H9 (cell line): ENCODE data around the gene HSD17B2. TPM values are rescaled to one million over a fixed set of nuclear protein-coding genes. Genes with fewer than 3 reads are reported as not detected.

Experiments
- DNase-seq: peaks from one replicate; pipeline ENCODE4 v3.0.0-alpha.2; 2017
- H2AFZ ChIP-seq: one replicate; pipeline ENCODE4 v1.6.1; 2013; ENCODE audit warnings: mild to moderate bottlenecking, low read length, control low read depth, moderate library complexity
- H2AK5ac ChIP-seq: 2 replicates; pipeline ENCODE4 v1.6.1; 2013; ENCODE audit warnings: low read length, control low read depth, mixed read lengths; ENCODE audit not compliant: insufficient read length
- H2BK120ac ChIP-seq: one replicate; pipeline ENCODE4 v1.6.1; 2013; ENCODE audit warnings: low read depth, mild to moderate bottlenecking, low read length, control low read depth, inconsistent platforms; ENCODE audit not compliant: poor library complexity, severe bottlenecking
- H2BK12ac ChIP-seq: 2 replicates; pipeline ENCODE4 v1.6.1; 2013; ENCODE audit warnings: low read length, control low read depth, mixed read lengths, low read depth; ENCODE audit not compliant: insufficient read length
- H2BK15ac ChIP-seq: 2 replicates; pipeline ENCODE4 v1.6.1; 2013; ENCODE audit warnings: low read depth, low read length, control low read depth
- H2BK20ac ChIP-seq: one replicate; pipeline ENCODE4 v1.6.1; 2013; ENCODE audit warnings: low read depth, mild to moderate bottlenecking, low read length, control low read depth, inconsistent platforms; ENCODE audit not compliant: poor library complexity, severe bottlenecking
- H2BK5ac ChIP-seq: 2 replicates; pipeline ENCODE4 v1.6.1; 2013; ENCODE audit warnings: low read length, control low read depth, mixed read lengths; ENCODE audit not compliant: insufficient read length
- H3K14ac ChIP-seq: 2 replicates; pipeline ENCODE4 v1.6.1; 2013; ENCODE audit warnings: low read length, control low read depth; ENCODE audit not compliant: insufficient read depth
- H3K18ac ChIP-seq: 2 replicates; pipeline ENCODE4 v1.6.1; 2013; ENCODE audit warnings: low read depth, mild to moderate bottlenecking, mixed read lengths, low read length, control low read depth; ENCODE audit not compliant: insufficient read length
- H3K23ac ChIP-seq: 2 replicates; pipeline ENCODE4 v1.6.1; 2013; ENCODE audit warnings: low read length, control low read depth, mixed read lengths, low read depth; ENCODE audit not compliant: insufficient read length
- H3K23me2 ChIP-seq: 2 replicates; pipeline ENCODE4 v1.6.1; 2013; ENCODE audit warnings: low read depth, mild to moderate bottlenecking, mixed read lengths, low read length, control low read depth; ENCODE audit not compliant: insufficient read length, poor library complexity, severe bottlenecking
- H3K27ac ChIP-seq: 2 replicates; pipeline ENCODE4 v1.5.1; 2013; ENCODE audit warnings: low read length, control low read depth, mixed read lengths, low read depth; ENCODE audit not compliant: insufficient read length
- H3K27me3 ChIP-seq: 2 replicates; pipeline ENCODE4 v1.6.1; 2013; ENCODE audit warnings: low read length, control low read depth, inconsistent platforms; ENCODE audit not compliant: insufficient read depth
- H3K4ac ChIP-seq: 2 replicates; pipeline ENCODE4 v1.6.1; 2013; ENCODE audit warnings: low read depth, mild to moderate bottlenecking, control low read depth, inconsistent platforms, low read length, moderate library complexity
- H3K4me1 ChIP-seq: 2 replicates; pipeline ENCODE4 v1.6.1; 2013; ENCODE audit warnings: low read length, control low read depth, inconsistent platforms; ENCODE audit not compliant: insufficient read depth
- H3K4me2 ChIP-seq: 2 replicates; pipeline ENCODE4 v1.6.1; 2013; ENCODE audit warnings: low read length, control low read depth, mixed read lengths; ENCODE audit not compliant: insufficient read length, insufficient read depth
- H3K56ac ChIP-seq: 2 replicates; pipeline ENCODE4 v1.6.1; 2013; ENCODE audit warnings: low read depth, mild to moderate bottlenecking, mixed read lengths, low read length, control low read depth; ENCODE audit not compliant: insufficient read length
- H3K79me1 ChIP-seq: 2 replicates; pipeline ENCODE4 v1.6.1; 2013; ENCODE audit warnings: low read depth, mild to moderate bottlenecking, moderate library complexity, low read length, control low read depth, inconsistent platforms; ENCODE audit not compliant: insufficient read depth, poor library complexity, severe bottlenecking
- H3K79me2 ChIP-seq: 2 replicates; pipeline ENCODE4 v1.6.1; 2013; ENCODE audit warnings: low read length, control low read depth, inconsistent platforms; ENCODE audit not compliant: insufficient read depth
- H3K9ac ChIP-seq: 2 replicates; pipeline ENCODE4 v1.6.1; 2013; ENCODE audit warnings: low read length, control low read depth, mixed read lengths; ENCODE audit not compliant: insufficient read length; ENCODE audit errors: extremely low read depth
- H3K9me3 ChIP-seq: one replicate; pipeline ENCODE4 v1.6.1; 2013; ENCODE audit warnings: low read depth, low read length, inconsistent platforms; ENCODE audit not compliant: control insufficient read depth
- H3T11ph ChIP-seq: one replicate; pipeline ENCODE4 v1.6.1; 2013; ENCODE audit warnings: mild to moderate bottlenecking, low read length, control low read depth, inconsistent platforms
- H4K20me1 ChIP-seq: one replicate; pipeline ENCODE4 v1.6.1; 2013; ENCODE audit not compliant: control insufficient read depth, insufficient read length, insufficient read depth
- H4K5ac ChIP-seq: 2 replicates; pipeline ENCODE4 v1.6.1; 2013; ENCODE audit warnings: low read depth, mild to moderate bottlenecking, mixed read lengths, low read length, control low read depth; ENCODE audit not compliant: insufficient read length
- H4K8ac ChIP-seq: replicated peaks from 2 replicates; pipeline ENCODE4 v1.6.1; 2013; ENCODE audit warnings: low read length, control low read depth, mixed read lengths, low read depth; ENCODE audit not compliant: insufficient read length
- H4K91ac ChIP-seq: 2 replicates; pipeline ENCODE4 v1.6.1; 2013; ENCODE audit warnings: low read depth, mild to moderate bottlenecking, moderate library complexity, mixed read lengths, low read length, control low read depth; ENCODE audit not compliant: insufficient read length
- H3K27ac Mint-ChIP-seq, 3 experiments: 2 replicates in 2 of 3; 3 replicates in 1 of 3; pipeline ENCODE4 v1.8.0; 2020 to 2021; ENCODE audit warnings: mixed read lengths in 3 of 3, mild to moderate bottlenecking in 1 of 3, moderate library complexity in 1 of 3
- H3K27me3 Mint-ChIP-seq: 2 replicates; pipeline ENCODE4 v1.8.0; 2021; ENCODE audit warnings: low read depth, mild to moderate bottlenecking, moderate library complexity, mixed read lengths
- H3K36me3 Mint-ChIP-seq, 3 experiments: 2 replicates in 2 of 3; 3 replicates in 1 of 3; pipeline ENCODE4 v1.8.0; 2020 to 2021; ENCODE audit warnings: low read depth in 3 of 3, mixed read lengths in 3 of 3; ENCODE audit not compliant: insufficient read depth in 1 of 3
- H3K4me1 Mint-ChIP-seq, 2 experiments: 2 replicates each; pipeline ENCODE4 v1.8.0; 2020; ENCODE audit warnings: mixed read lengths in 2 of 2
- H3K4me3 Mint-ChIP-seq, 2 experiments: 2 replicates in 1 of 2; 3 replicates in 1 of 2; pipeline ENCODE4 v1.8.0; 2020 to 2021; ENCODE audit warnings: mild to moderate bottlenecking in 2 of 2, mixed read lengths in 2 of 2, moderate library complexity in 1 of 2
- H3K9me3 Mint-ChIP-seq, 2 experiments: 2 replicates in 1 of 2; 3 replicates in 1 of 2; pipeline ENCODE4 v1.8.0; 2020; ENCODE audit warnings: mild to moderate bottlenecking in 2 of 2, mixed read lengths in 2 of 2, moderate library complexity in 1 of 2
- WGBS: extraction: QIAGEN DNeasy Blood & Tissue Kit; methylation state at CpG from one replicate; pipeline ENCODE4 v1.1.7; 2013; ENCODE audit warnings: missing lambda C conversion rate, low lambda C conversion rate, mixed read lengths; ENCODE audit not compliant: insufficient read length; ENCODE audit errors: extremely low coverage; 5-methylcytosine and 5-hydroxymethylcytosine counted together
- total RNA-seq: library from RNA; stranded (reverse); gene quantifications from 2 replicates; pipeline ENCODE4 v1.2.1, GENCODE V29; 2021
- TF ChIP-seq, protein P1 (sequence below): fragments of 200-600 bp; sonication (generic); conservative IDR thresholded peaks from 3 replicates; pipeline ENCODE4 v1.8.0; 2021; ENCODE audit warnings: antibody characterized with exemption, mild to moderate bottlenecking

HSD17B2 gene
- total RNA-seq, 1 experiment from 2014 or later, result not detected

DNA sequence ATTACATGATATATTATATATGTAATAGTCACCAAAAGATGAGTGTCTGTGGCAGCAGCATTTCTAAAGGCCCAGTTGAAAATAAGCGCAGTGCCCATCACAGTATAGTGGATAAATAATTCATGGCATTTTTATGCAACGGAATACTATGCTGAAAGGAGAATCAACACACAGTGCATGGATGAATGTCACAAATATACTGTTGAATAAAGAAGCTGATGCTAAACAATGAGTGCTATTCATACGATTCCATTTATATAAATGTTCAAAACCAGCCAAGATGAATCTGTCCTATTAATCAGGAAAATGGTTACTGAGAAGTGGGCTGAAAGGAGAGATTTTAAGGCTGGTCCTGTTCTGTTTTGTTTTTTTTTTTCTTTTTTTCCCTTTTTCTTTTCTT, 61.6 kb downstream of the HSD17B2 start:
- Histone ChIP-seq H2BK120ac (no peak overlapping the region), H2BK12ac (no peak overlapping the region), H2BK5ac (no peak overlapping the region), H4K5ac (no peak overlapping the region), H2AK5ac (no peak overlapping the region), H2AFZ (no peak overlapping the region), H3K4me2 (no peak overlapping the region), H3K9ac (no peak overlapping the region), H3K27me3 (no peaks in the 10 kb centered on the region), H2BK20ac (no peak overlapping the region), H3K79me2 (no peaks in the 10 kb centered on the region), H3K9me3 (no peaks in the 10 kb centered on the region), H4K8ac (no peak overlapping the region), H3K14ac (no peak overlapping the region), H4K20me1 (no peaks in the 10 kb centered on the region), H3K18ac (no peak overlapping the region), H3K27ac (no peak overlapping the region), H3K23me2 (no peaks in the 10 kb centered on the region), H3K4ac (no peak overlapping the region), H3T11ph (no peak overlapping the region), H3K23ac (no peak overlapping the region), H2BK15ac (no peak overlapping the region), H3K56ac (no peak overlapping the region), H3K4me1 (peaks cover 4% of the 10 kb centered on the region), H4K91ac (no peak overlapping the region), H3K79me1 (no peaks in the 10 kb centered on the region)
- WGBS, result no CpG with 5 or more reads among the region's 3 CpGs
- TF ChIP-seq, protein P1, sequence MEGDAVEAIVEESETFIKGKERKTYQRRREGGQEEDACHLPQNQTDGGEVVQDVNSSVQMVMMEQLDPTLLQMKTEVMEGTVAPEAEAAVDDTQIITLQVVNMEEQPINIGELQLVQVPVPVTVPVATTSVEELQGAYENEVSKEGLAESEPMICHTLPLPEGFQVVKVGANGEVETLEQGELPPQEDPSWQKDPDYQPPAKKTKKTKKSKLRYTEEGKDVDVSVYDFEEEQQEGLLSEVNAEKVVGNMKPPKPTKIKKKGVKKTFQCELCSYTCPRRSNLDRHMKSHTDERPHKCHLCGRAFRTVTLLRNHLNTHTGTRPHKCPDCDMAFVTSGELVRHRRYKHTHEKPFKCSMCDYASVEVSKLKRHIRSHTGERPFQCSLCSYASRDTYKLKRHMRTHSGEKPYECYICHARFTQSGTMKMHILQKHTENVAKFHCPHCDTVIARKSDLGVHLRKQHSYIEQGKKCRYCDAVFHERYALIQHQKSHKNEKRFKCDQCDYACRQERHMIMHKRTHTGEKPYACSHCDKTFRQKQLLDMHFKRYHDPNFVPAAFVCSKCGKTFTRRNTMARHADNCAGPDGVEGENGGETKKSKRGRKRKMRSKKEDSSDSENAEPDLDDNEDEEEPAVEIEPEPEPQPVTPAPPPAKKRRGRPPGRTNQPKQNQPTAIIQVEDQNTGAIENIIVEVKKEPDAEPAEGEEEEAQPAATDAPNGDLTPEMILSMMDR, result no peak
- DNase-seq, result no peak
- no peak overlapping the region for H3K27ac Mint-ChIP-seq
- no peaks in the 10 kb centered on the region for H3K27me3 Mint-ChIP-seq
- H3K4me3 Mint-ChIP-seq, result no peak overlapping the region
- H3K9me3 Mint-ChIP-seq, result peaks cover 2 to 3% of the 10 kb centered on the region in 2 experiments; a peak in 2 of 5 replicates
- H3K4me1 Mint-ChIP-seq, result peaks cover 25 to 26% of the 10 kb centered on the region in 2 experiments
- peaks cover 0 to 6% (median 4%) of the 10 kb centered on the region in 3 experiments; a peak in 5 of 7 replicates for H3K36me3 Mint-ChIP-seq
